NCI-H2227 treated with DMSO at 0.1 percent for 48 hours (cell line): Measurements from ENCODE around the gene ALX4.

ENCODE experiments used
- DNase-seq: peaks from one replicate; lab custom pipeline; 2025; lab: John Stamatoyannopoulos, UW

Gene ALX4

GRCh38 chr11:44315947-44316658 lies 6.2 kb upstream of the ALX4 start:
- no peak for DNase-seq

GRCh38 chr11:44314733-44315132 lies 4.8 kb upstream of the ALX4 start:
- no peak for DNase-seq

- no peak for DNase-seq
Observed at GRCh38 chr11:44313761-44314489, 4.0 kb upstream of the ALX4 start.

- DNase-seq: no peak
Observed at GRCh38 chr11:44312876-44313275, 2.9 kb upstream of the ALX4 start.

GRCh38 chr11:44311339-44312261 lies 1.7 kb upstream of the ALX4 start:
- DNase-seq: no peak

GRCh38 chr11:44310463-44311272 lies 729 bp upstream of the ALX4 start:
- DNase-seq: no peak

GRCh38 chr11:44310206-44310462 lies 195 bp upstream of the ALX4 start:
- DNase-seq: no peak

- DNase-seq: no peak
Observed at GRCh38 chr11:44308923-44309477, 939 bp downstream of the ALX4 start.

- no peak for DNase-seq
Observed at GRCh38 chr11:44308256-44308922, 1.6 kb downstream of the ALX4 start.

GRCh38 chr11:44307340-44308099 lies 2.4 kb downstream of the ALX4 start:
- DNase-seq: no peak

- no peak for DNase-seq
Observed at GRCh38 chr11:44306918-44307244, 3.1 kb downstream of the ALX4 start.

- DNase-seq: no peak
Observed at GRCh38 chr11:44306052-44306917, 3.7 kb downstream of the ALX4 start.

- DNase-seq: no peak
Observed at GRCh38 chr11:44305470-44306051, 4.4 kb downstream of the ALX4 start.

- no peak for DNase-seq
Observed at GRCh38 chr11:44305026-44305469, 4.9 kb downstream of the ALX4 start.

- DNase-seq: no peak
Observed at GRCh38 chr11:44304091-44305025, 5.6 kb downstream of the ALX4 start.

- no peak for DNase-seq
Observed at GRCh38 chr11:44303401-44303938, 6.5 kb downstream of the ALX4 start.

GRCh38 chr11:44301564-44302271 lies 8.2 kb downstream of the ALX4 start:
- DNase-seq: no peak
